Measurements from ENCODE around the gene OBI1.

Gene OBI1

GRCh38 chr13:78601874-78602560 is 56.9 kb downstream of the OBI1 start:
- DNase-seq, result no peak

- DNase-seq, result no peak
Measured at GRCh38 chr13:78601124-78601873, 57.7 kb downstream of the OBI1 start.

- no peak for DNase-seq
Measured at GRCh38 chr13:78600280-78600883, 58.6 kb downstream of the OBI1 start.

GRCh38 chr13:78599645-78600279 is 59.2 kb downstream of the OBI1 start:
- DNase-seq, result no peak

- no peak for DNase-seq
Measured at GRCh38 chr13:78598966-78599644, 59.9 kb downstream of the OBI1 start.

- no peak for DNase-seq
Measured at GRCh38 chr13:78598116-78598781, 60.7 kb downstream of the OBI1 start.

- no peak for DNase-seq
Measured at GRCh38 chr13:78597602-78597932, 61.4 kb downstream of the OBI1 start.

GRCh38 chr13:78596736-78597601 is 62.0 kb downstream of the OBI1 start:
- DNase-seq, result no peak

GRCh38 chr13:78596399-78596735 is 62.6 kb downstream of the OBI1 start:
- no peak for DNase-seq

GRCh38 chr13:78595495-78596398 is 63.2 kb downstream of the OBI1 start:
- DNase-seq, result peak; percentile 22

GRCh38 chr13:78594456-78594975 is 64.4 kb downstream of the OBI1 start:
- DNase-seq, result no peak

- peak; percentile 64 for DNase-seq
Measured at GRCh38 chr13:78593652-78594455, 65.1 kb downstream of the OBI1 start.

GRCh38 chr13:78593129-78593528 is 65.8 kb downstream of the OBI1 start:
- no peak for DNase-seq

- DNase-seq, result no peak
Measured at GRCh38 chr13:78592584-78592983, 66.4 kb downstream of the OBI1 start.

GRCh38 chr13:78589206-78589605 is 69.7 kb downstream of the OBI1 start:
- DNase-seq, result no peak

- DNase-seq, result no peak
Measured at GRCh38 chr13:78587395-78587794, 71.6 kb downstream of the OBI1 start.

- DNase-seq, result no peak
Measured at GRCh38 chr13:78586706-78587105, 72.2 kb downstream of the OBI1 start.

GRCh38 chr13:78576261-78576660 is 82.7 kb downstream of the OBI1 start:
- no peak for DNase-seq

- DNase-seq, result no peak
Measured at GRCh38 chr13:78572459-78572858, 86.5 kb downstream of the OBI1 start.
